Fibroblast of mammary gland (primary cell): ENCODE measurements around the gene TNFAIP3.

Experiments used
- DNase-seq: peaks from one replicate; pipeline ENCODE4 v3.0.0-alpha.2; 2010; ENCODE audit warnings: low read depth
- H3K4me3 ChIP-seq: 2 replicates; pipeline ENCODE4 v1.5.1; 2011; ENCODE audit warnings: low read depth, mild to moderate bottlenecking, low read length, moderate library complexity; ENCODE audit not compliant: control insufficient read depth
- CTCF ChIP-seq: conservative IDR thresholded peaks from 2 replicates; pipeline ENCODE4 v1.5.1; 2011; ENCODE audit warnings: low read depth, low read length, inconsistent platforms; ENCODE audit not compliant: control insufficient read depth, insufficient read depth

The TNFAIP3 gene

DNA sequence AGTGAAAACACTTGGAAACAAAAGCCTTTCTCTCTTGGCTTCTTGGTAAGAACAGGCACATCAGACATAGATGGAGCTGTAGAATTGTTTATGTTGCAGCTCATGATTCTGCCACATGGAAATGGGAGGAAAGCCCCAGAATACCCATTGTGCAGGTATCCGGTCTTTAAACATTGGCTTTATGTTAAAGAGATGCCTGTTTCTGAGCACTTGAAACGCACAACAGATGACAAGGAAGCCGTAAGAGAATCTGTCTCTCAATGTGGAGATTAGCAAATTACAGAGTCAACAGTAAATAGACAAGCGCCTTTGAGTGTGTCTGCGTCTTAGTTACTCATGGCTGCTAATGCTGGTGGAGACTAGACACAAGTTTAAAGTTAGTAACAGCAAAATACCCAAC, 10.5 kb downstream of the TNFAIP3 start:
- no peak overlapping the region for H3K4me3 ChIP-seq
- no peak for DNase-seq

GRCh38 chr6:137878029-137878428, 11.0 kb downstream of the TNFAIP3 start:
- no peak for TF ChIP-seq CTCF
- H3K4me3 ChIP-seq, result no peak overlapping the region
- DNase-seq, result no peak

More for the DNA sequence above, 10.5 kb downstream of the TNFAIP3 start:
- TF ChIP-seq CTCF, result no peak

- DNase-seq, result no peak
- no peak for TF ChIP-seq CTCF
Measured at GRCh38 chr6:137878486-137879285, 11.6 kb downstream of the TNFAIP3 start.

GRCh38 chr6:137879299-137879698, 12.2 kb downstream of the TNFAIP3 start:
- no peak for DNase-seq
- H3K4me3 ChIP-seq, result no peak overlapping the region
- TF ChIP-seq CTCF, result no peak

More at GRCh38 chr6:137878486-137879285, 11.6 kb downstream of the TNFAIP3 start:
- H3K4me3 ChIP-seq, result no peak overlapping the region

GRCh38 chr6:137879885-137880745, 13.1 kb downstream of the TNFAIP3 start:
- DNase-seq, result no peak
- H3K4me3 ChIP-seq, result no peak overlapping the region
- no peak for TF ChIP-seq CTCF

DNA sequence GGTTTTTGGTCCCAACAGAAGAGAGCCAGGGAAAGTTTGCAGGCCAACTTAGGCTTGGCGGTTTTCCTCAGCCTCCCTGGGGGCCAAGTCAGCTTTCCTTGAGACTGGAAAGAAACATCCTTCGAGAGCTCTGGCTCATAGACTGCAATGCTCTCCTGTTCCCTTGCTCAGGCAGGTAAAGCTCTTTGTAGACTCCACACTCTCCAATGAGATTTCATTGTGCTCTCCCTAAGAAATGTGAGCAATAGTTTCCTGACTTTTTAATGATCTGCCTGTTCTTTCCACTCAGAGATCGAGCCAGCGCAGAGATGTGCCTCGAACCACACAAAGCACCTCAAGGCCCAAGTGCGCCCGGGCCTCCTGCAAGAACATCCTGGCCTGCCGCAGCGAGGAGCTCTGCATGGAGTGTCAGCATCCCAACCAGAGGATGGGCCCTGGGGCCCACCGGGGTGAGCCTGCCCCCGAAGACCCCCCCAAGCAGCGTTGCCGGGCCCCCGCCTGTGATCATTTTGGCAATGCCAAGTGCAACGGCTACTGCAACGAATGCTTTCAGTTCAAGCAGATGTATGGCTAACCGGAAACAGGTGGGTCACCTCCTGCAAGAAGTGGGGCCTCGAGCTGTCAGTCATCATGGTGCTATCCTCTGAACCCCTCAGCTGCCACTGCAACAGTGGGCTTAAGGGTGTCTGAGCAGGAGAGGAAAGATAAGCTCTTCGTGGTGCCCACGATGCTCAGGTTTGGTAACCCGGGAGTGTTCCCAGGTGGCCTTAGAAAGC, 13.9 kb downstream of the TNFAIP3 start:
- no peak overlapping the region for H3K4me3 ChIP-seq
- no peak for DNase-seq
- TF ChIP-seq CTCF, result no peak
